K562 (cell line): Measurements from ENCODE around the gene EIF1. TPM values are rescaled to one million over a fixed set of nuclear protein-coding genes. Genes with fewer than 3 reads are reported as not detected.
A peak's percentile ranks its signal among the peaks of the same experiment; 100 is the strongest.

Source experiments
- CBFA2T2 ChIP-seq: fragments of 450-650 bp; conservative IDR thresholded peaks from 2 replicates; pipeline ENCODE4 v1.6.1; 2017; ENCODE audit warnings: mild to moderate bottlenecking
- CTBP1 ChIP-seq: fragments of 450-650 bp; IDR thresholded peaks from 2 replicates; pipeline ENCODE4 v1.6.1; 2016; ENCODE audit warnings: borderline replicate concordance
- ETV6 ChIP-seq, 3 experiments: fragments of 150-350 bp in 1 of 3; sonication (generic) in 1 of 3; formaldehyde crosslinking in 1 of 3; IDR thresholded peaks; 2 replicates each; pipeline versions ENCODE4 v1.6.1 to v1.8.0; 2014 to 2022; ENCODE audit warnings: borderline replicate concordance in 2 of 3, low read depth in 2 of 3, antibody characterized with exemption in 1 of 3, low read length in 1 of 3, mild to moderate bottlenecking in 1 of 3, missing genetic modification reagents in 1 of 3
- HBP1 ChIP-seq: fragments of 450-650 bp; formaldehyde crosslinking; IDR thresholded peaks from 2 replicates; pipeline ENCODE4 v1.4.0; 2022; ENCODE audit warnings: missing genetic modification characterization
- HDGF ChIP-seq: fragments of 450-650 bp; IDR thresholded peaks from 2 replicates; pipeline ENCODE4 v1.6.1; 2016
- IFI16 ChIP-seq: fragments of 250-450 bp; sonication (Bioruptor Pico); IDR thresholded peaks from 2 replicates; pipeline ENCODE4 v2.1.2; 2022; ENCODE audit warnings: mild to moderate bottlenecking, inconsistent platforms
- JUN ChIP-seq, 2 experiments: sonication (generic) in 1 of 2; formaldehyde crosslinking in 1 of 2; IDR thresholded peaks; 2 replicates each; pipeline versions ENCODE4 v1.6.1 to v1.8.0; 2012 to 2022; ENCODE audit warnings: borderline replicate concordance in 2 of 2, mild to moderate bottlenecking in 2 of 2, improper control_type of control experiment in 1 of 2, low read depth in 1 of 2, low read length in 1 of 2, missing genetic modification reagents in 1 of 2
- KLF1 ChIP-seq: fragments of 450-650 bp; IDR thresholded peaks from 2 replicates; pipeline ENCODE4 v1.6.1; 2016; ENCODE audit warnings: missing genetic modification characterization, missing compliant biosample characterization
- MYC ChIP-seq, 2 experiments: fragments of 250-450 bp in 1 of 2; sonication (Bioruptor Pico) in 1 of 2; IDR thresholded peaks; 2 replicates each; pipeline versions ENCODE4 v1.5.1 to v1.6.1; 2012 to 2021; ENCODE audit warnings: low read depth in 2 of 2, borderline replicate concordance in 1 of 2, improper control_type of control experiment in 1 of 2, low read length in 1 of 2, mild to moderate bottlenecking in 1 of 2, moderate library complexity in 1 of 2
- NCOR1 ChIP-seq: fragments of 450-650 bp; IDR thresholded peaks from 2 replicates; pipeline ENCODE4 v1.6.1; 2016; ENCODE audit warnings: mild to moderate bottlenecking, moderate library complexity
- RUNX1 ChIP-seq: sonication (generic); IDR thresholded peaks from 2 replicates; pipeline ENCODE4 v1.6.1; 2016; ENCODE audit warnings: antibody characterized with exemption, low read depth
- SIN3A ChIP-seq, 2 experiments: fragments of 150-350 bp in 1 of 2; IDR thresholded peaks; 2 replicates each; pipeline ENCODE4 v1.6.1; 2011 to 2016; ENCODE audit warnings: borderline replicate concordance in 2 of 2, low read depth in 2 of 2, low read length in 2 of 2, mild to moderate bottlenecking in 2 of 2, moderate library complexity in 2 of 2; ENCODE audit not compliant: control insufficient read depth in 1 of 2
- SMAD4 ChIP-seq: fragments of 250-450 bp; sonication (Bioruptor Pico); conservative IDR thresholded peaks from 2 replicates; pipeline ENCODE4 v1.8.0; 2021; ENCODE audit warnings: inconsistent platforms, mild to moderate bottlenecking, moderate library complexity
- SPI1 ChIP-seq: IDR thresholded peaks from 2 replicates; pipeline ENCODE4 v1.6.1; 2011; ENCODE audit warnings: low read depth, low read length, control low read depth, borderline replicate concordance
- THRB ChIP-seq: fragments of 450-650 bp; formaldehyde crosslinking; conservative IDR thresholded peaks from 2 replicates; pipeline ENCODE4 v1.4.0; 2022; ENCODE audit warnings: mild to moderate bottlenecking, missing genetic modification characterization
- VEZF1 ChIP-seq: fragments of 200-800 bp; sonication (Bioruptor generic); IDR thresholded peaks from 2 replicates; pipeline ENCODE4 v1.6.1; 2017; ENCODE audit warnings: missing genetic modification characterization, missing compliant biosample characterization
- ZFX ChIP-seq: sonication (generic); formaldehyde crosslinking; IDR thresholded peaks from 2 replicates; pipeline ENCODE4 v1.8.0; 2022; ENCODE audit warnings: mild to moderate bottlenecking, missing genetic modification reagents, moderate library complexity
- ZKSCAN8 ChIP-seq: fragments of 200-800 bp; sonication (Bioruptor generic); IDR thresholded peaks from 2 replicates; pipeline ENCODE4 v1.6.1; 2016; ENCODE audit warnings: missing genetic modification characterization, missing compliant biosample characterization
- ZNF175 ChIP-seq: fragments of 200-800 bp; sonication (Bioruptor generic); IDR thresholded peaks from 2 replicates; pipeline ENCODE4 v1.6.1; 2016; ENCODE audit warnings: low read depth, mild to moderate bottlenecking, missing genetic modification characterization, missing compliant biosample characterization
- ZNF583 ChIP-seq: fragments of 250-450 bp; sonication (Bioruptor Pico); IDR thresholded peaks from 2 replicates; pipeline ENCODE4 v1.4.0; 2020
- ZNF778 ChIP-seq: fragments of 450-650 bp; formaldehyde crosslinking; IDR thresholded peaks from 2 replicates; pipeline ENCODE4 v1.4.0; 2020; ENCODE audit warnings: mild to moderate bottlenecking, moderate library complexity
- ZSCAN29 ChIP-seq: fragments of 450-650 bp; IDR thresholded peaks from 2 replicates; pipeline ENCODE4 v1.6.1; 2017
- polyA plus RNA-seq, 8 experiments: library from polyadenylated mRNA; depleted of rRNA in 4 of 8; stranded (reverse) in 5 of 8; unstranded in 3 of 8; fragments of >200 nt; fragmentation: Nextera tagmentation in 2 of 8; fragmentation: Illumina TruSeq in 1 of 8; extraction: Ambion mirVana in 2 of 8; extraction: Trizol in 1 of 8; gene quantifications; 2 replicates each; pipeline versions ENCODE4 v1.2.1 to v1.2.3, GENCODE V29; 2011 to 2014; ENCODE audit warnings: inconsistent platforms in 1 of 8, missing spikeins in 1 of 8
- total RNA-seq, 7 experiments: library from RNA; depleted of rRNA in 6 of 7; stranded (reverse); fragments of >200 nt in 6 of 7; fragmentation: Illumina TruSeq in 2 of 7; extraction: Trizol in 2 of 7; gene quantifications; 2 replicates each; pipeline versions ENCODE4 v1.2.1 to v1.2.3, GENCODE V29; 2011 to 2021; ENCODE audit warnings: low replicate concordance in 1 of 7

Gene EIF1
- total and polyA plus RNA-seq, 9 of the 15 experiments (the other 6 are each of a cell fraction or from before 2014, with no cell fraction given): 67.0 to 1,204 (median 320) TPM

- no peak for TF ChIP-seq ETV6 (IDR thresholded peaks at IDR 0.05; ENCODE audit: borderline replicate concordance in 1 of 2, low read depth in 2 of 2, low read length in 1 of 2)
- no peak for TF ChIP-seq ETV6 (CRISPR knock-in tag; IDR thresholded peaks at IDR 0.05; ENCODE audit: borderline replicate concordance)
- 0 out of 2 replicates have a peak, but pooled peaks have one; percentile 28 for TF ChIP-seq ZFX (CRISPR knock-in tag)
- peak; percentile 89 for TF ChIP-seq ZNF175 (CRISPR knock-in tag)
- no peak for TF ChIP-seq ZKSCAN8
- no peak for TF ChIP-seq SIN3A (IDR thresholded peaks at IDR 0.05; ENCODE audit: borderline replicate concordance in 2 of 2, control insufficient read depth in 1 of 2, low read depth in 2 of 2, low read length in 2 of 2)
- TF ChIP-seq JUN (IDR thresholded peaks at IDR 0.05; ENCODE audit: borderline replicate concordance, low read depth, low read length): 0 out of 2 replicates have a peak, but pooled peaks have one; percentile 36
- TF ChIP-seq JUN (CRISPR knock-in tag; IDR thresholded peaks at IDR 0.05; ENCODE audit: borderline replicate concordance): no peak
- no peak for TF ChIP-seq CBFA2T2
- TF ChIP-seq ZSCAN29: no peak
- 0 out of 2 replicates have a peak, but pooled peaks have one; percentile 11 for TF ChIP-seq IFI16 (CRISPR knock-in tag)
- TF ChIP-seq VEZF1 (CRISPR knock-in tag): no peak
- TF ChIP-seq CTBP1: peak; percentile 75; the same call in 1 of the 2 replicates
- TF ChIP-seq THRB: no peak
- peak; percentile 99 for TF ChIP-seq MYC (IDR thresholded peaks at IDR 0.05; ENCODE audit: low read depth, low read length)
- peak; percentile 84; the same call in 1 of the 2 replicates for TF ChIP-seq MYC (CRISPR knock-in tag; IDR thresholded peaks at IDR 0.05; ENCODE audit: borderline replicate concordance, low read depth)
- TF ChIP-seq HBP1 (CRISPR knock-in tag): no peak
- TF ChIP-seq SPI1: peak; percentile 23; the same call in 1 of the 2 replicates
- no peak for TF ChIP-seq RUNX1
- TF ChIP-seq SMAD4 (CRISPR knock-in tag): peak; percentile 89
- TF ChIP-seq HDGF: no peak
- no peak for TF ChIP-seq NCOR1
- TF ChIP-seq ZNF778: no peak
- peak; percentile 80; the same call in 1 of the 2 replicates for TF ChIP-seq KLF1 (tag)
- TF ChIP-seq ZNF583: peak; percentile 95
These were observed 49.6 kb downstream of the EIF1 start (continued) for GRCh38 chr17:41738077-41738800.
